Testis (tissue), 2 donors: ENCODE data around the gene DMD.

ENCODE experiments used
- CTCF ChIP-seq, 3 experiments: fragments of 450-650 bp in 2 of 3; fragments of 200-600 bp in 1 of 3; sonication (generic) in 1 of 3; IDR thresholded peaks; one replicate each; pipeline ENCODE4 v1.5.1; 2016 to 2019; ENCODE audit warnings: antibody characterized with exemption in 3 of 3, mild to moderate bottlenecking in 2 of 3, moderate library complexity in 1 of 3
- POLR2A ChIP-seq: fragments of 450-650 bp; IDR thresholded peaks from one replicate; pipeline ENCODE4 v1.6.1; 2017; ENCODE audit warnings: antibody characterized with exemption, mild to moderate bottlenecking, moderate library complexity

- TF ChIP-seq CTCF (IDR thresholded peaks at IDR 0.05) (no peak), POLR2A (no peak)
Observed at GRCh38 chrX:31232506-31232905, 1978.8 kb downstream of the DMD start.
